Lung (tissue), 12 donors: ENCODE data around the gene ITGAE. TPM values are rescaled to one million over a fixed set of nuclear protein-coding genes. Genes with fewer than 3 reads are reported as not detected.

ENCODE experiments used
- ATAC-seq: fragments of 200-7000 bp; cut with Tn5 transposase; one replicate; pipeline ENCODE4 v1.9.1; 2020; ENCODE audit warnings: moderate number of reproducible peaks; ENCODE audit not compliant: insufficient read depth, low FRiP score
- DNase-seq, 3 donors: peaks; one replicate each; pipeline ENCODE4 v3.0.0-alpha.2; 2013 to 2017
- H3K27ac ChIP-seq, 2 donors: one replicate each; pipeline ENCODE4 v1.5.1; 2013; ENCODE audit warnings: mild to moderate bottlenecking in 2 of 2, moderate library complexity in 2 of 2, control low read depth in 1 of 2, inconsistent platforms in 1 of 2, low read depth in 1 of 2, low read length in 1 of 2
- H3K27me3 ChIP-seq, 3 donors: one replicate each; pipeline ENCODE4 v1.5.1; 2013; ENCODE audit warnings: low read length in 2 of 3; ENCODE audit not compliant: control insufficient read depth in 3 of 3, insufficient read depth in 3 of 3
- H3K36me3 ChIP-seq, 4 donors: one replicate each; pipeline ENCODE4 v1.5.1; 2013; ENCODE audit warnings: low read length in 4 of 4, mild to moderate bottlenecking in 1 of 4, moderate library complexity in 1 of 4; ENCODE audit not compliant: control insufficient read depth in 4 of 4, insufficient read depth in 4 of 4
- H3K4me1 ChIP-seq, 5 donors: one replicate each; pipeline ENCODE4 v1.5.1; 2013; ENCODE audit warnings: low read length in 5 of 5, mild to moderate bottlenecking in 2 of 5, moderate library complexity in 1 of 5; ENCODE audit not compliant: control insufficient read depth in 5 of 5, insufficient read depth in 5 of 5
- H3K4me3 ChIP-seq: one replicate; pipeline ENCODE4 v1.5.1; 2013; ENCODE audit warnings: mild to moderate bottlenecking, control low read depth, moderate library complexity
- H3K9ac ChIP-seq, 2 donors: one replicate each; pipeline ENCODE4 v1.5.1; 2013; ENCODE audit warnings: low read length in 2 of 2, control low read depth in 1 of 2; ENCODE audit not compliant: insufficient read depth in 1 of 2
- H3K9me3 ChIP-seq, 4 donors: one replicate each; pipeline ENCODE4 v1.5.1; 2013; ENCODE audit warnings: low read length in 3 of 4, mild to moderate bottlenecking in 1 of 4, moderate library complexity in 1 of 4; ENCODE audit not compliant: control insufficient read depth in 4 of 4, insufficient read depth in 3 of 4
- WGBS, 2 donors: extraction: QIAGEN DNeasy Blood & Tissue Kit; methylation state at CpG; one replicate each; pipeline ENCODE4 v1.1.7; 2013; 5-methylcytosine and 5-hydroxymethylcytosine counted together
- polyA plus RNA-seq, 2 donors: library from polyadenylated mRNA; stranded (reverse); fragments of 200-250 nt; gene quantifications; one replicate each; pipeline ENCODE4 v1.2.1, GENCODE V29; 2013
- total RNA-seq, 2 donors: library from RNA; depleted of rRNA in 1 of 2; stranded (reverse); fragments of >200 nt in 1 of 2; gene quantifications; one replicate each; pipeline ENCODE4 v1.2.1, GENCODE V29; 2014 to 2021
- TF ChIP-seq, protein P1 (sequence below): IDR thresholded peaks from 2 replicates; pipeline ENCODE4 v1.5.1; 2012; ENCODE audit warnings: mild to moderate bottlenecking; ENCODE audit errors: control extremely low read depth, extremely low read depth
- donor health status: control.
- donor health status: control.
- donor health status: Bipolar disorder and iron deficiency.
- donor health status: healthy.
- donor health status: DM: yes; HTN: yes; CAD: no.

Gene ITGAE
- total and polyA plus RNA-seq, 4 donors, result 16.8 to 37.3 (median 27.6) TPM

GRCh38 chr17:3815925-3816324 lies 14.9 kb upstream of the ITGAE start:
- H3K9ac ChIP-seq, result no peak overlapping the region
- no peak overlapping the region for H3K4me3 ChIP-seq
- H3K9me3 ChIP-seq, result no peaks in the 10 kb centered on the region
- no peak overlapping the region for H3K27ac ChIP-seq
- TF ChIP-seq, protein P1, sequence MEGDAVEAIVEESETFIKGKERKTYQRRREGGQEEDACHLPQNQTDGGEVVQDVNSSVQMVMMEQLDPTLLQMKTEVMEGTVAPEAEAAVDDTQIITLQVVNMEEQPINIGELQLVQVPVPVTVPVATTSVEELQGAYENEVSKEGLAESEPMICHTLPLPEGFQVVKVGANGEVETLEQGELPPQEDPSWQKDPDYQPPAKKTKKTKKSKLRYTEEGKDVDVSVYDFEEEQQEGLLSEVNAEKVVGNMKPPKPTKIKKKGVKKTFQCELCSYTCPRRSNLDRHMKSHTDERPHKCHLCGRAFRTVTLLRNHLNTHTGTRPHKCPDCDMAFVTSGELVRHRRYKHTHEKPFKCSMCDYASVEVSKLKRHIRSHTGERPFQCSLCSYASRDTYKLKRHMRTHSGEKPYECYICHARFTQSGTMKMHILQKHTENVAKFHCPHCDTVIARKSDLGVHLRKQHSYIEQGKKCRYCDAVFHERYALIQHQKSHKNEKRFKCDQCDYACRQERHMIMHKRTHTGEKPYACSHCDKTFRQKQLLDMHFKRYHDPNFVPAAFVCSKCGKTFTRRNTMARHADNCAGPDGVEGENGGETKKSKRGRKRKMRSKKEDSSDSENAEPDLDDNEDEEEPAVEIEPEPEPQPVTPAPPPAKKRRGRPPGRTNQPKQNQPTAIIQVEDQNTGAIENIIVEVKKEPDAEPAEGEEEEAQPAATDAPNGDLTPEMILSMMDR, result no peak
- peaks cover 34 to 46% (median 41%) of the 10 kb centered on the region in 4 donors for H3K36me3 ChIP-seq
- no peaks in the 10 kb centered on the region for H3K4me1 ChIP-seq
- 94 to 96% methylated on average over 7 of the region's 7 CpGs for WGBS, 2 donors
- H3K27me3 ChIP-seq, result no peaks in the 10 kb centered on the region
- ATAC-seq, result no peak
- no peak for DNase-seq

DNA sequence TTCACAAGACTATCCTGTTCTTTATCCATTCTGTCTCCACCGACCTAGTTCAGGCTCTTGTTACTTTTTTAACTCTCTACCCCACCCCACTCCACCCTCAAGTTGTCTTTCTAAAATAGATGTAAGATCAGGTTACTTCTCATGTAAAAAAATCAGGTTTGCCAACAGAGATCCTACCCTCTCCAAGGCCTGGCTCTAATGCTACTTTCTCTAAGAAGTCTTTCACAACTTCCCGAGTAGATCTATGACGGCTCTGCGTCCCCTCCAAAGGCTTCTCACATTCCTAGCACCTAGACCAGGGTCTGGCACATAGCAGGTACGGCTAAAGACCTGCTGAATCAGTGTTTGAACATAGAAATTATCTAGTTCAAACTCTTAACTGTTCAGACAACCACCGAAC lies 14.1 kb upstream of the ITGAE start:
- TF ChIP-seq, protein P1, result no peak
- Histone ChIP-seq H3K36me3 (peaks cover 38 to 53% (median 43%) of the 10 kb centered on the region in 4 donors), H3K9me3 (no peaks in the 10 kb centered on the region), H3K27ac (no peak overlapping the region), H3K9ac (no peak overlapping the region), H3K4me1 (no peaks in the 10 kb centered on the region), H3K27me3 (no peaks in the 10 kb centered on the region), H3K4me3 (no peak overlapping the region)
- ATAC-seq (no peak), DNase-seq (no peak)
- WGBS, 2 donors, result 76 to 86% methylated on average over 6 of the region's 6 CpGs

DNA sequence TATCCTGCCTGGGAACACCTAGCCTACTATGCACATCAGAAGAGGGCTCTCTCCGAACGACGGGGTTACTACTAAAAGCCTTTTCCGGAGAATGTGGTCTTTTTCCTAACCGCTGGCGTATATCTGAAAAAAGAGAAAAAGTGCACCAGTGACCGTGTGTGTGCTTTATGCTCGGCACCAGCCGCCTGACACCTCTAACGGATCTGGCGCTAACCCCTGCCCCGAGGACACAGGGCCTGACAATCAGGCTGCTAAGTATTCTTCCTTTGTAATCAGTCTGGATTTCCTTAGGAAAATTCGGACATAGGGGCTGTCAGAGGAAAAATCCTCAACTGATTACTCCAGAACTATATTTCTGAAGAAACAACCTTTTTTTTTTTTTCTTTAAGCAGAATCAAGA lies 13.4 kb upstream of the ITGAE start:
- Histone ChIP-seq H3K9me3 (no peaks in the 10 kb centered on the region), H3K36me3 (peaks cover 37 to 57% (median 46%) of the 10 kb centered on the region in 4 donors), H3K4me3 (no peak overlapping the region), H3K4me1 (no peaks in the 10 kb centered on the region), H3K27ac (no peak overlapping the region), H3K9ac (no peak overlapping the region), H3K27me3 (no peaks in the 10 kb centered on the region)
- ATAC-seq, result no peak
- TF ChIP-seq, protein P1, result no peak
- no peak for DNase-seq
- WGBS, 2 donors, result 94 to 97% methylated on average over 13 of the region's 13 CpGs

GRCh38 chr17:3813171-3813570 lies 12.2 kb upstream of the ITGAE start:
- Histone ChIP-seq H3K36me3 (peaks cover 34 to 52% (median 47%) of the 10 kb centered on the region in 4 donors), H3K4me1 (no peaks in the 10 kb centered on the region), H3K4me3 (no peak overlapping the region), H3K9ac (no peak overlapping the region), H3K9me3 (no peaks in the 10 kb centered on the region), H3K27ac (no peak overlapping the region), H3K27me3 (no peaks in the 10 kb centered on the region)
- DNase-seq, result no peak
- ATAC-seq, result no peak
- WGBS, 2 donors, result 94 to 98% methylated on average over 15 of the region's 15 CpGs
- TF ChIP-seq, protein P1, result no peak
